GM18868 (cell line): ENCODE results near the gene RCOR1.
"Not testable (repeated sequence)": the region's sequence is repeated elsewhere in the genome, so short reads cannot be mapped to it uniquely, and the experiment has no call there.

ENCODE experiments used
- ATAC-seq: cut with Tn5 transposase; IDR thresholded peaks from one replicate; pipeline ENCODE4 v1.9.1; 2021; ENCODE audit warnings: mild to moderate bottlenecking, moderate library complexity; ENCODE audit not compliant: unreplicated experiment

RCOR1 gene

DNA sequence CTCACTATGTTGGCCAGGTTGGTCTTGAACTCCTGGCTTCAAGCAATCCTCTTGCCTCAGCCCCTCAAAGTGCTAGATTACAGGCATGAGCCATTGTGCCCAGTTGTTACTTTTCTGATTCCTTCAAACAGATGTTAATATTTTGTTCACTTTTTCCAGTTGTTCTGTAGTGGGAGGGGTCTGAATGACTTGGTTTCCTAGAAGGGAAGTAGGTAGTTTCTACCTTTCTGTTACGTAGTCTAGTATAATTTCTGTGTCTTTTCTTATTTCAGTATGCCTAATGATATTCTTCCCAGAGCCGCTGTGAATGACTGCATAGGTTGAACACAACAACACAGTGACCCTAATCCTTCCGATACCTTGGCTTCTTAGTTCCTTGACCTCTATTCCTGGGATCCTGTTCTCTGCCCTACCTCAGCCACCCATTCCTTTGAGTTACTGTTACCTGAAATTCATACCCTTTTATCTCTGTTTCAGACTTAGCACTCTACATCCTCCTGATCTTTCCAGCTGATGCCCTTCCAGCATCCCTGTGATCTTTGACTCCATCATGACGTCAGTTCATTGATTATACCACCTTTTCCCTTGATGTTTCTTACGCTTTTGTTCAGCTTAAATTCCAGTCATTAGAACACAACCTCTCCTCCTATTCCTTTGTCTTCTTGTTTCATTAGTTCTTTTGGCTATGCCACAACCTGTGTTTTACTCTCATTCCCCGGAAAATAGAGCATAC, 33.3 kb downstream of the RCOR1 start:
- no peak for ATAC-seq

DNA sequence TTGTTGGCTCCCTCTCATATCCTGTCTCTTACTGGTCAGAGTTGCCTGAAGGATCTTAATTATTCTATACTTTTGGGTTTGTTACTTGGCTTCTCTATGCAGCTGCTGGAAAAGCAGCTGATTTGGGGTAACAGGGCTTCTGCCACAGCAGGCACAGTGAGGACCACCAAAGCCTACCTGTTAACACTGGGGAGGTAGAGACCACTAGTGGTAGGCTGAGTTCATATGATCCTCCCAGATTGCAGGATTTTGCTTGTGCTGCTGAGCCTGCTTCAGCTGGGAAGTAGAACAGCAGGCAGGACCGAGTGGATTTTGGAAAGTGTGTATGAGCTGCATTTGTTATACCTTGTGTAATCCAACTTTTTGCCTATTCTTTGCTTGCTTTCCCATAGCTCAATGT, 34.1 kb downstream of the RCOR1 start:
- ATAC-seq: no peak

DNA sequence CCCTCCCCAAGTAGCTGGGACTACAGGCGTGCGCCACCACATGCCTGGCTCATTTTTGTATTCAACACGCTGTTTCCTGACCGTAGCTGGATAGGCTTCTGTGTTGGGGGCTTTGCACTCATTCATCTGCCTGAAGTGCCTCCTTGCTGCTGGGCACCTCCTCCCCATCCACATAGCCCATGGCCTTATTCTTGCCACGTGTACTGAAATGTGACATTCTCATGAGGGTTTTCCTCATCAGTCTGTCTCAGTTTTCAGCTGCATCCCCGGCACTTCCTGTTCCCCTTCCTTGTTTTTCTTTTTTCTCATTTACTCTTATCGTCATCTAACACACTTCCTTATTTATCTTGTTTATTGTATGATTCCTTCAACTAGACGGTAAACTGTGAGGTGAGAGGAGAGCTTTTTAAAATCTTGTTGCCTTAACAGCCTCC, 36.6 kb downstream of the RCOR1 start:
- ATAC-seq: no peak

DNA sequence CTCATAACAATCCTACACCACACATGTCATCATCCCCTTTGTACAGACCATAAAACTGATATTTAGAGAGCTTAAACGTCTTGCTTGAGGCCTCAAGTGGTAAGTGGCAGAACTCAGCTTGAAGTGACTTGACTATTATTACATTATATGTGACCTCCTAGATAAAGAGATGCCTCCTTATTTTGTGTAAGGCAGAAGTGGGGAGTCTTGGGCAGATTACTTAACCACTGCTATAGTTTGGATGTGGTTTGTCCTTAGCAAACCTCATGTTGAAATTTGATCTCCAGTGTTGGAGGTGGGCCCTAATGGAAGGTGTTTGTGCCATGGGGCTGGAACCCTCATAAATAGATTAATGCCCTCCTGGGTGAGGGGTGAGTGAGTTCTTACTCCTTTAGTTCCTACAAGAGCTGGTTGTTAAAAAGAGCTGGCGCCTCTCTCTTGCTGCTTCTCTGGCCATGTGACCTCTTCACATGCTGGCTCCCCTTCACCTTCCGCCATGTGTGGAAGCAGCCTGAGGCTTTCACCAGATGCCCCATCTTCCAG, 37.4 kb downstream of the RCOR1 start:
- ATAC-seq: no peak

DNA sequence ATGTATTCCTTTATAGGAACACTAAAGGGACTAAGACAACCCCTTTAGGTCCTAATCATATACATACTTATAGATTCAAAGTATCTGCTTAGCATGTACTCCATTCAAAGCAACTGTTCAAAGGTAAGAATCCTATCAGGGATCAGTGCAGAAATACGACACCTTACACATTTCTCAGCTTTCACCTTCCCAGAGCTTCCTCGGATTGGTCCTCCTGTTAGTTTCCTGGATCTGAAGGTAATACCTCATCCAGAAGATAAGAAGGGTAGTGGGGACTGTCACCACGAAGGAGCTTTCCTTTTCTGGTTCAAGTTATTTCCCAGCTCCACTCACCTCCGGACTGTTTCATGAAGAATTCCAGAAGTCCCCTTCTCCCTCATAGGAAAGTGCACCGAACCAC, 38.0 kb downstream of the RCOR1 start:
- ATAC-seq: no peak

DNA sequence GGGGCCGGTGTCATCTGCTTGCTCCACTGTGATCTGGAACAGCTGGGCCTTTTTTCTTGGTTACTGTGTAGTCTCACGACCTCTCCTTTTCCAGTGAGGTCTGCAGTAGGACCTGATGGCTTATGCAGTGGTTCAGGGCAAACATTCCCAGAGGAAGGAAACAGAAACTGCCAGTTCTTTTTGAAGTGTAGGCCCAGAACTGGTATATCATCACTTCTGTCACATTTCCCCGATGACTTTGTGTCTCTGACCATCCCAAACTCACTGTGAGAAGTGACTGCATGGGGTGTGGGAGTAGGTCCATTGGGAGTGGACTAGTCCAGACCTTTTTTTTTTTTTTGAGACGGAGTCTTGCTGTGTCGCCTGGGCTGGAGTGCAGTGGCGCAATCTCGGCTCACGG, 38.4 kb downstream of the RCOR1 start:
- no peak for ATAC-seq

DNA sequence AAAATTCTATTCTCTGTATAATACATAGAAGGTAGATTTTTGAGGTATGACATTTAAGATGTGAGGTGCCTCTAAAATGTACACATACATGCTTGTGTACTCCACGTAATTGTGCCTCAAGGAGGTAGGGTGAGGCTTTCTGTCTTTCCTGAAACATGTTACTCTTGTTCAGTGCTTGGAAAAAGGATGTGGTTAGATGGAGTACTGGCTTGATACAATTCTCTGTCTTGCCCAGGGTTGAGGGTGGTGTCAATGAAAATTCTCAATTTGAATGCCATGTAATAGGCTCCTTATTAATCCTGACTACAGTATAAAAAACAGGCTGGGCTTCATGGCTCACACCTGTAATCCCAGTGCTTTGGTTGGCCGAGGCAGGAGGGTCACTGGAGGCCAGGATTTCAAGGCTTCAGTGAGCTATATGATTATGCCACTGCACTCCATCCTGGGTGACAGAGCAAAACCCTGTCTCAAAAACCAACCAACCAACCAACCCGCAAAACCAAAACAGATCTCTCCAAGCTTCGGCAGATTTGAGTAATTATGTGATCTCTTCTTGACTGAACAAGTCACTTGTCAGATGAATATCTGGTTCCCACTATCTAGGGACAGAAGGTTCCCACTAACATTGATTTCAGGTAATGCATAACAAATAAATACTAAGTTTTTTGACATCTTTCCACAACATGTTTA, 41.6 kb downstream of the RCOR1 start:
- ATAC-seq: no peak

DNA sequence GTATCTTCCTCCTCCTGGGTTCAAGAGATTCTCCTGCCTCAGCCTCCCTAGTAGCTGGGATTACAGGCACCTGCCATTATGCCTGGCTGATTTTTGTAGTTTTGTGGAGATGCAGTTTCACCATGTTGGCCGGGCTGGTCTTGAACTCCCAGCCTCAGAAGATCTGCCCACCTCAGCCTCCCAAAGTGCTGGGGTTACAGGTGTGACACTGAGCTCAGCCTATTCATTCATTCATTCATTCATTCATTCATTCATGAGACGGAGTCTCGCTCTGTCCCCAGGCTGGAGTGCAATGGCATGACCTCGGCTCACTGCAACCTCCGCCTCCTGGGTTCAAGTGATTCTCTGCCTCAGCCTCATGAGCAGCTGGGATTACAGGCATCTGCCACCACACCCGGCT, 47.2 kb downstream of the RCOR1 start:
- ATAC-seq: not testable (repeated sequence)

DNA sequence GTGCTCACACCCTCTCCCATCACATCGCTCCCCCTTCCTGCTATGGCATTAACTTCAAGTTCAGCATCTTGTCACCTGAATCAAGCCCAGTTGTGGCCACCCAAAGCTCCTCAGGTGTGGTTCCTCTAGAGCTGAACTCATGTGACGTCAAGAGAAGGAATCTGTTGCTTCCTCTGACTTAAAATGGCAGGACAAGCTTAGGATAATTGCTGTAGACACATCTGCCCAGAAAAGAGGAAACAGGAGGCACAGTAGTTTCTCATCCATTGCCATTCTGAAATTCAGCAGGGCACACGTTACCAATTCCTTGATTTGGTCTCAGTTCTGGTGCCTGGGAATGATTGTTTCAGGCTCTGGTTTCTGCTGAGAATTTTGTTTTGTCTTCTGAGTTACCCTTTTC, 52.1 kb downstream of the RCOR1 start:
- ATAC-seq: no peak

DNA sequence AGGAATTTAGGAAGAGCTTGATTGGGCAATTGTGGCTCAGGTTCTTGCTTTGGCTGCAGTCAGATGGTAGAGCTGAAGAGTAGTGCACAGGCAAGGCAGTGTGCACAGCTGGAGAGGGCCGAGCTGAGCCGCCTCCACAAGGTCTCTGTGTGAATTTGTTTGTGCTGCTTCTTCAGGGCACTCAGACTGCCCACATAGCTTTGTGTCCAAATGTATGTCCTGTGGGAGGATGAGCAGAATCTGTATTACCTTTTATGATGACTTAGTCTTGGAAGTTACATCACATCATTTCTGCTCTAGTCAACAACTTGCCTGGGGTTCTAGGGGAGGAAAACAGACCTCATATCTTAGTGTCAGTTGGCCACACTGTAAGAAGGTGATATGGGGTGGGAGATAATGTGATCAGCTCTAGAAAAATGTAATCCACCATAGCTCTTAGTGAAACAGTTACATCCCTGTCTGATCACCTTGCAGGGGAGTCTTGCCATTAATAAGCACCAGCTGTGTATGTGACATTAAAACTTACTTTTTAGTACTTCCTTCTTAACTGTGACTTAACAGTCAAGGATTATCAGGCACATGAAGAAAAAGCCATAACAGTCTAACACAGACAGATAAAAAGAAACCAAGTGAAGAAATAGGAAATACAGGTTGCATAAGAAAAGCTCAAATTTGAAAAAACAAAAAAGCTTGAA, 53.4 kb downstream of the RCOR1 start:
- no peak for ATAC-seq

DNA sequence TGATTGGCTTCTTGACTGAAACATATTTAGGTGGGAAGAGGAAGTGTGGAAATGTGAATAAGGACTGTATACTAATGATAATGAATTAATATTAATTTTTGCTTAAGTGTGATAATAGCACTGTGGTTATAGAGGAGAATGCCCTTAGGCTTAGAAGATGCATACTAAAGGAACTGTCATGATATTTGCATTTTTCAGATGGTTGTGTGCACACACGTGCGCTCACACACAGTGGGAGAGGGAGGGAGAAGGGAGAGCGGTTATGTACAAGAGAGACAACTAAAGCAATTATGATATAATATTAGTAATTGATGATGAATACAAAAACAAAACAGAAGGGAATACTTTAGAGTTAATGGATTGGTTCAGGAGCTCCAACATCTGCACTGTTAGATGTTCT, 54.2 kb downstream of the RCOR1 start:
- no peak for ATAC-seq

DNA sequence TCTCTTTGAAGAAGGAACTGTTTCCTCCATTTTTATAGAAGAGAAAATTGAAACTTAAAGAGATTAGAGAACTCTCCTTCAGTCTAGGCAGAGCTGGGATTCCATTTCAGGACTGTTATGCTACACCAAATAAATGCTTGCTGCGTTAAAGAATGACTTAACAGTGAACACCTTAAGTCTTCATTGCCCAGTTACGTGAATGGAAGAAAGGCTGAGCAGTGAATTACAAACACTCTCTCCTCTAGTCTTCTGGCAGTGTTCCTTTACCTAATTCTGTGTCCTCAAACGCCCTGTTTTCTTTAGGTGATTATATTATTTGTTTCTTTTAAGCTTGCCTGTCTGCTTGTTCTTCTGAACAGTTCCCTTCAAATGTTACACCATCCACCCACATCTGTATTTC, 59.7 kb downstream of the RCOR1 start:
- ATAC-seq: no peak

DNA sequence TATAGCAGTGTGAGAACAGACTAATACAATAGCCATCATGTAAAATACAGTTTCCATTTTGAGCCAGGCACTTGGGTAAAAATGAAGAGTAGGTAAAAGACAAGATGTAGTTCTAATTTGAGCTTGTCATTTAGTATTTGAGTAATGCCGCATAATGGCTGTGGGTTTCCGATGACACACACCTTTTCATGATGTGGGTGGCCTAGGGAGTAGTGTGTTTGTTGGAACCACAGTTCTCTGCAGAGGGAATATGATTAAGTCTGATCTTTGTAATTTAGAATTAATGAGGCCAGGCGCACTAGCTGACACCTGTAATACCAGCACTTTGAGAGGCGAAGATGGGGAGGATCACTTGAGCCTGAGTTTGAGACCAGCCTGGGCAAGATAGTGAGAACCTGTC, 61.8 kb downstream of the RCOR1 start:
- no peak for ATAC-seq

DNA sequence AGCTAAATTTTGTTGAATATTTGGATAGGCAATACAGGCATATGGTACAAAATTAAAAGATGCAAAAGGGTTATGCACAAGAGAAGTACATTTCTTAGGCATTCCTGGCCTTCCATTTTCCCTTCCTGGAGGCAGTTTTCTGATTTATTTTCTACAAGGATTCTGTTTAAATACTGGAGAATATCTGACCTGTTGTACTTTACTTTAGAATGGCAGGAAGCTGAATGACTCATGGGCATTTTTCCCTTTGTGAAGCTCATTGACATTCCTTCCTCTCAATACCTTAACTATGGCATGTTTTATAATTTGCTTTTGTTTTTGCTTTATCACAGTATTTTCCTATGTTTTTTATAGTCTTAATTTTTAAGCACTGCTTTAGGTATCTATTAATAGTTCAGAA, 62.7 kb downstream of the RCOR1 start:
- ATAC-seq: no peak

DNA sequence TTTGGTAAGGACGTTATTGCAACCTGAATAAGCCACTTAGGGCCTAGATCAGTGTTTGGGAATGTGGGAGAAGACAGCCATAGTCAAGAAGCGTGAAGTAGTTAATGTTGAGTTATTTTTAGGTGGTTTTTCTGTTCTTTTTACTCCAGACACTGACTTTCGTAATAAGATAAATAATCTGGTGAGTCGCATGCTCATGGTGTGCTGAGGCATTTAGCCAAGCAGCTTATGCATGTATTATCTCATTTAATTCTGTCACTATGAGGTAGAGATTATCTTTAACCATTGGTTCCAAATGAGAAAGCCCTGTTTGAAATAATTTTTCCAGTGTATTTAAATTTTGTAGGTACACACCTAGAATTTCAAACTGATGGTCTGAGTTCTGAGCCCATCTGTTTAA, 67.3 kb downstream of the RCOR1 start:
- ATAC-seq: no peak

DNA sequence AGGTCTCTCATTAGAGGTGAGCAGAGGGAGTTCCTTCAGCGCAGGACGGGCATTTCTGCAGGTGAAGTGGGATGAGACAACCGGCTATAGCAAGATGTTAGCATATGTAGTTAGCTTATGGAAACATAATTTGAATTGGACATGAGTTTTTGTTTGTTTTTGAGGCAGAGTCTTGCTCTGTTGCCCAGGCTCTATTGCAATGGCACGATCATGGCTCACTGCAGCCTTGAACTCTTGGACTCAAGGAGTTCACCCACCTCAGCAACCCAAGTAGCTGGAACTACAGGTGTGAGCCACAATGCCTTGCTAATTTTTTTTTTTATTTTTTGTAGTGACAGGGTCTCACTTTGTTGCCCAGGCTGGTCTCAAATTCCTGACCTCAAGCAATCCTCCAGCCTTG, 69.2 kb downstream of the RCOR1 start:
- ATAC-seq: no peak

DNA sequence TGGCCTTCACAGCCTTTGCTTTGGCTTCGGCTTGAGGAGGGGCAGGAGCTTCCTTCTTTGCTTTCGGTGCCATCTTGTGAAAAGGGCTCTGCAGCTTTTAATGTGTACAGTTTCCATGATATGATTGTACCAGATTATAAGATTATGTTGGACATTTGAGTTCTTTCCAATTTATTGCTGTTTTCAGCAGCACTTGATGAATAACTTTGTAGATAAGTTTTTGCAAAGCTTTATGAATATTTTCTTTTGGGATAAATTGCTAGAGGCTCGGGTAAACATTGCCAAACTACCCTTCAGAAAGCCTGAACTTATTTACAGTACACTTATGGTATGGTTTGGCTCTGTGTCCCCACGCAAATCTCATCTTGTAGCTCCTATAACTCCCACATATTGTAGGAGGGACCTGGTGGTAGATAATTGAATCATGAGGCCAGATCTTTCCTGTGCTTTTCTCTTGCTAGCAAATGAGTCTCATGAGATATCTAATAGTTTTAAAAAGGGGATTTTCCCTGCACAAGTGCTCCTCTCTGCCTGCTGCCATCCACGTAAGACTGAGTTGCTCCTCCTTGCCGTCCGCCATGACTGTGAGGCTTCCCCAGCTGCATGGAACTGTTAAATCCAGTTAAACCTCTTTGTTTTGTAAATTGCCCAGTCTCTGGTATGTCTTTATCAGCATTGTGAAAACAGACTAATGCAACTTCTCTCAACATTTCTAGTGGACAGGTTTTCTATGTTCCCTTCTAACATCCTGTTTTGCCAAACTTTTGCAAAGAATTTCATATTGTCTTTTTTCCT, 70.4 kb downstream of the RCOR1 start:
- ATAC-seq: no peak

DNA sequence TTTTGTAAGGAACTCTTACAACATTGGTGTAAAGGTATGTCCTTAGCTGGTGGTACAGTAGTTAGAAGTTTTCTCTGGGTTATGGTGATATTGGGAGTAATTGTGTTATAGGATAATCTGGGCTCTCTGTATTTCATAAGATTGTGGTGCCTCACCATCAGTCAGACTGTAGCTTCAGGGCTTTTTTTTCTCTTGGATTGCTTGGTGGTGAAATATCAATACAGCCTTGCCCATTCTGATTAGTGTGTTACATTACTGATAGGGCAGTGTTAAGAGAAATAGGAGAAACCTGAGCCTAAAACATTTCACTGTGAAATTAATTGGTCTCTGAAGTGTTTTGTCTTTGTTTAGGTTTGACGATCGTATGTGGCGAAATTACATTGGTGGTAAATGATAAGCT, 71.0 kb downstream of the RCOR1 start:
- ATAC-seq: no peak

DNA sequence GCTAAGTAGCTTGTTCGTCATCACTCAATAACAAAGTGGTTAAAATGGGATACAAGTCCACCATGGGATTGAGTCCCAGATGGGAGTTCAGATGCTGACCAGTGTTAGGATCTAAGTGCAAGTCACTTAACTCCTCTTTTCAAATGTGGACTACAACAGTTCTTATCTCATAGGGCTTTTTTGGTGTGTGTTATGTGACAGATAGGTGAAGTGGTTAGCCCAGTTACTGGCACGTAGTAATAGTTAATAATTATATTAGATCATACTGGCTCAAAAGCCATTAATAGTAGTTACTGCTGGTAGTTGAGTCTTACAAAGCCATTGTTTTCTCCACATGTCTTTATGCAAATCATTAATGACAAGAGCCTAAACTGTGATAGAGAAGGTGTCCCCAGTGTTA, 73.2 kb downstream of the RCOR1 start:
- ATAC-seq: no peak

DNA sequence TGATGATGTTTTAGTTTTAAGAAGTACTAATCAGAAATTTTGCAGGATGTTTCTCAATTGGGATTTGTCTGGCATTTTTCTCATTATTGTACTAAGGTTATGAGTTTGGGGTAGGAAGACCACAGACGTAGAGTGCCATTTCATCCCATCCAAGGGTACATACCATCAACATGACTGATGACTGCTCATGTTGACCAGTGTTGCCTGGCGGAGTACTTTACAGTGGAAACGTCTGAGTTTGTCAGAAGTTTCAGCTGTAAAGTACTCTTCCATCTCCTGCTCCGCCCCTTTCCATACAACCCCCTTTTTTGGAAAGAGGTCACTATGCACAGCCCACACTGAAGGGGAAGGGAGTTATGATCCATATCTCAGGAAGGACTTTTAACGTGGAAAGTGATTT, 74.2 kb downstream of the RCOR1 start:
- no peak for ATAC-seq

DNA sequence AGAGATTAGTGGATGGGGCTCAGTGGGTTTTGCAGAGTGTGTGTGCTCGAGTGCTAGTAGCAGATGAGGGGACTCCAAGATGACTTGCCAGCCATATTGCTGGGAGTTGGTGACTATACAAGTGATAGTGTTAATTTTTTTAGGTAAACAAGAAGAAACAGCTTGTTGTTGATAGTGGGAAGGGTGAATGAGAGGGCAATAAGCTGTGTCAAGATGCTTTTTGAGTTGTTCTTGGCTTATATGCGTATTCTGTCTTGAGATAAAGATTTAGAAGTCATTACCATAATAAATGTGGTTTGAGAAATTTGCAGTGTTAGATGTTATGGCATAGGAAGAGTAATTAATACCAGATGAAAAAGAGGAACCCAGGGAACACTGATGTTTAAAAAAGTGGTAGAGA, 75.3 kb downstream of the RCOR1 start:
- ATAC-seq: no peak
